ENCODE data around the gene RTN3.
"Not testable (repeated sequence)": the region's sequence is repeated elsewhere in the genome, so short reads cannot be mapped to it uniquely, and the experiment has no call there.

DNA sequence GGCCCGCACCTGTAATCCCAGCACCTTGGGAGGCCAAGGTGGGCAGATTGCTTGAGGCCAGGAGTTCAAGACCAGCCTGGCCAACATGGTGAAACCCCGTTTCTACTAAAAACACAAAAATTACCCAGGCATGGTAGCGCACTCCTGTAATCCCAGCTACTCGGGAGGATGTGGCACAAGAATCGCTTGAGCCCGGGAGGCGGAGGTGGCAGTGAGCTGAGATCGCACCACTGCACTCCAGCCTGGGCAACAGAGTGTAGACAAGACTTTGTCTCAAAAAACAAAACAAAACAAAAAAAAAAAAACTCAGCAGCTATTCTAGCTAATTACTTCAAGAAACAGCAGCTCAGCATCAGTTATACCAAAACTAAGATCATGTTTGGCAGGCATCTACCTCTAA, 42.9 kb upstream of the RTN3 start:
- TF ChIP-seq, protein P1, sequence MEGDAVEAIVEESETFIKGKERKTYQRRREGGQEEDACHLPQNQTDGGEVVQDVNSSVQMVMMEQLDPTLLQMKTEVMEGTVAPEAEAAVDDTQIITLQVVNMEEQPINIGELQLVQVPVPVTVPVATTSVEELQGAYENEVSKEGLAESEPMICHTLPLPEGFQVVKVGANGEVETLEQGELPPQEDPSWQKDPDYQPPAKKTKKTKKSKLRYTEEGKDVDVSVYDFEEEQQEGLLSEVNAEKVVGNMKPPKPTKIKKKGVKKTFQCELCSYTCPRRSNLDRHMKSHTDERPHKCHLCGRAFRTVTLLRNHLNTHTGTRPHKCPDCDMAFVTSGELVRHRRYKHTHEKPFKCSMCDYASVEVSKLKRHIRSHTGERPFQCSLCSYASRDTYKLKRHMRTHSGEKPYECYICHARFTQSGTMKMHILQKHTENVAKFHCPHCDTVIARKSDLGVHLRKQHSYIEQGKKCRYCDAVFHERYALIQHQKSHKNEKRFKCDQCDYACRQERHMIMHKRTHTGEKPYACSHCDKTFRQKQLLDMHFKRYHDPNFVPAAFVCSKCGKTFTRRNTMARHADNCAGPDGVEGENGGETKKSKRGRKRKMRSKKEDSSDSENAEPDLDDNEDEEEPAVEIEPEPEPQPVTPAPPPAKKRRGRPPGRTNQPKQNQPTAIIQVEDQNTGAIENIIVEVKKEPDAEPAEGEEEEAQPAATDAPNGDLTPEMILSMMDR (conservative IDR thresholded peaks at IDR 0.05; ENCODE audit: low read depth, low read length): not testable (repeated sequence)
- not testable (repeated sequence) for TF ChIP-seq EZH2 (IDR thresholded peaks at IDR 0.05; ENCODE audit: borderline replicate concordance, low read depth, low read length, poor library complexity, severe bottlenecking)
